SU-DHL-6 (cell line): ENCODE measurements around the gene BTC.

ENCODE experiments used
- CTCF ChIP-seq: fragments of 200-600 bp; sonication (generic); IDR thresholded peaks from one replicate; pipeline ENCODE4 v1.5.1; 2017; ENCODE audit warnings: antibody characterized with exemption, mild to moderate bottlenecking, low read length, moderate library complexity; ENCODE audit not compliant: insufficient read depth, poor library complexity, severe bottlenecking
- EZH2phosphoT487 ChIP-seq: fragments of 200-600 bp; sonication (generic), shearing (Covaris generic); conservative IDR thresholded peaks from 2 replicates; pipeline ENCODE4 v1.6.1; 2018; ENCODE audit warnings: mild to moderate bottlenecking, antibody characterized with exemption, low read length, moderate library complexity, mixed read lengths

- TF ChIP-seq CTCF, result no peak
- TF ChIP-seq EZH2phosphoT487, result no peak
These were observed 11.3 kb upstream of the BTC start for GRCh38 chr4:74805601-74806000.
